ENCODE measurements around the gene B3GAT1.
A peak's percentile ranks its signal among the peaks of the same experiment; 100 is the strongest.
"Not testable (repeated sequence)": the region's sequence is repeated elsewhere in the genome, so short reads cannot be mapped to it uniquely, and the experiment has no call there.

Gene B3GAT1, protein sequence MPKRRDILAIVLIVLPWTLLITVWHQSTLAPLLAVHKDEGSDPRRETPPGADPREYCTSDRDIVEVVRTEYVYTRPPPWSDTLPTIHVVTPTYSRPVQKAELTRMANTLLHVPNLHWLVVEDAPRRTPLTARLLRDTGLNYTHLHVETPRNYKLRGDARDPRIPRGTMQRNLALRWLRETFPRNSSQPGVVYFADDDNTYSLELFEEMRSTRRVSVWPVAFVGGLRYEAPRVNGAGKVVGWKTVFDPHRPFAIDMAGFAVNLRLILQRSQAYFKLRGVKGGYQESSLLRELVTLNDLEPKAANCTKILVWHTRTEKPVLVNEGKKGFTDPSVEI

DNA sequence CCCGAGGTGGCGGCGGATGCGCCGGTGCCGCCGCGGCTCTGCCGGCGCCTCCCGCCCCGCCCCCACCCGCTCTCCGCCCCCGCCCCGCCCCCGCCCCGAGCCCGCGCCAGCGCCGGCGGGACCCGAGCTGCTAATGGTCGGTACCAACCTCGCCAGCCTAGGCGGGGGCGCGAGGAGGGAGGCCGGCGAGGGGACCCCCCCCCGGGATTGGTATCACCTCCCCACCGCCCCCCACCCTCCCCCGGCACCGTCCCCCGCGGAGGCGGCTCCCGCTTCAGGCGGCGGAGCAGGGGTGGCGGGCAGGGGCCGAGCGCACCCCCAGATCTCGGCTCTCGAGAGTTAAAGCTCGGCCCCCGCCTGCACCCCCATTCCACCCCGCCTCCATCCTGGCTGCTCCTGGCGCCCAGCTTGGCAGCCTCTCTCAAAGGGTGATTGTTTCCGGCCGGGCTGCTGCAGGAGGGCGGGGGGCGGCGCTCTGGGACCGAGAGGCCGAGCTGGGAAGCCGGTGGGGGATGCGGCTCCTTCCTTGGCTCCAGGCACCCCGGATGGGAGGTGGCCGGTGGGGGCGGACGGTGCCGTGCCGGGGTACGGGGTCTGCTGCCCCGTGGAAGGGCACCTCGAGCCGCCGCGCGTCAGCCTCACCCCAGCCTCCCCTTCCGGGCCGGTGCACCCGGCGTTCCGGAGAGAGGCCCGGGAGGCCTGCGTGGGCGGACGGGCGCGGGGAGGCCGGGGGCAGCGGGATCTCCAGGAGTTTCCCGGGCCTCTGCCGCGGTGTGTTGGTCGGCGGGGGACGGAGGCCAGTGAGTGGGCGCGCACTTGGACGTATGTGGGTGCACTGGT, at the start of gene B3GAT1:
B3GAT1 (minus strand) TSS at position 40 of the 840 bp plus-strand sequence. CDS start 24,583 bp downstream, outside the sequence.
- peak; percentile 31 to 44 for DNase-seq

DNA sequence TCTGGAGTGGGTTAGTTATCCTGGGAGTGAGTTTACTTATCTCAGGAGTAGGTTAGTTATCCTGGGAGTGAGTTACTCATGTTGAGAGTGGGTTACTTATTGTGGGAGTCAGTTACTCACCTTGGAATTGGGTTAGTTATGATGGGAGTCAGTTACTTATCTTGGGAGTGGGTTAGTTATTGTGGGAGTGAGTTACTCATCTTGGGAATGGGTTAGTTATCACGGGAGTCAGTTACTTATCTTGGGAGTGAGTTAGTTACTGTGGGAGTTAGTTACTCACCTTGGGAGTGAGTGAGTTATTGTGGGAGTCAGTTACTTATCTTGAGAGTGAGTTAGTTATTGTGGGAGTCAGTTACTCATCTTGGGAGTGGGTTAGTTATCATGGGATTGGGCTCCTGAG, 49.6 kb upstream of the B3GAT1 start:
- DNase-seq = no peak

DNA sequence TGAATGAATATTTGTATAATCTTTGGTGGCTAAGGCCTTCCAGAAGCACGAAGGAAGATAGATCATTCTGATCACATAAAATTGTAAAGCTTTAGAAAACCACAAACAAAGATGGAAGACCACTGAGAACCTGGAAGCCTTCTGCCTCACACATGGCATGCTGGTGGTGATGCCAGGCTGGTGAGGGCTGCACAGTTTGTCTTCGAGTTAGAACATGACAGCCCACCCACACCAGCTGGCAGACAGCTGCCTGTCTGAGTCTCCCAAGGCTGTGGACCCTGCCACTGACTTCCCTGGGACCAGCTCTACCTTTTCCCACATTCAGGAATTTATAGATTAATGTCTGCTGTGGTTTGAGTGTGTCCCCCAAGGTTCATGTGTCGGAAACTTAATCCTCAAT, 48.8 kb upstream of the B3GAT1 start:
- no peak for DNase-seq

DNA sequence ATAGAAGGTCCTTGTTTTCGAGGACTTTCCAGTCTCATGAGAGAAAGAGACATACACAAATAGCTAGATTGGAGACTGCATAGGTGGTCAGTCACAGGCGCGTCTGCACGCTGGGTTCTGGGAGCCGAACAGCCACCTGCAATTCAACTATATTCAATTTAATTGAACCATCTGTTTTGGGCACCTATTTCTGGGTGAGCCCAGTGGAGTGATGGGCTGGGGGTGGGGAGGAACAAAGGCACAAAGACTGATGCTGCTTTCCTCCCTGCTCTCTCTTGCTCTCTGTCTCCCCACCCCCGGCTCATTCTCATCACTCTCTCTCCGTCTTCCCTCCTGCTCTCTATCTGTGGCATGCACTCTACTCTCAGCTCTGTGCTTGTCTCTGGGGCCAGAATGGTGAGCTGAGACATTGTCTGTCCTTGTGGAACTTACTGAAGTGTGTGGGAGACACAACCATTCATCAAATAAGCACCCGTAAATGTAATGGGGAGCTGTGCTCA, 48.1 kb upstream of the B3GAT1 start:
- DNase-seq = no peak

DNA sequence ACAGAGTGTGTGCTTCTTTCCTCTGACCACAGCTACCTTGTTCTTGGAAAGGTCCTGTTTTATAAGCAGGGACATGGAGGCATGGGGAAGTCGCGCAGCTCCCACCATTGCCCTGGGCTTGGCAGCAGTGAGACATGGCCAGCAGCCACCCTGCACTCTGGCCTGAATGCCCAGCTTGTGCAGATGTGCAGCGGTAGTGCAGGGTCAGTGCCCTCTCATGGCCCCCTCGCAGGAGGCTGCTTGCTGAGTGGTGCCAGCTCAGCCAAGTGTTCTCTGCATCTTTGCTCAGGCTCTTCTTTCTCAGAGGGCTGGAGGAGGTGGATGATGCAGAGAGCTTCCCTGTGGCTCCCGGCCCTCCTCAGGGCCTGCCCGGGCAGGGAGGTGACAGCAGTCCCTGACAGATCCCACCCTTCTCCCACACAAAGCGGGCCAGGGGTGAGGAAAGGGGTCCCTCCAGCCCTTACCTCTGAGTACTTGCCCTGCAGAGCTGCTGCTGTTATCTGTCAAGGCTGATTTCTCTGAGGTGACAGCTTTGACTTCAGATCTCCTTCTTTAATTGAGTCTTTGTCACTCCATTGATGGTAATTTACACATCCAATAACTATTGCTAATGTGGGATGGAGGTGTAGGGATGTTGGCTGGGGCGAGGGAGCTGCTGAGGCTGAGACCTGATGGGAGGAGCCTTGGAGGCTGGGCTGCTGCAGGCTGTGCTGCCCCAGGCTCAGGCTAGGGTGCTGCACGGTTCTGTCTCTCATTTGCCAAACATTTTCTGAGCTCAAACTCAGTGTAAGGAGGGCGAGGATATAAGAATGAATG, 47.4 kb upstream of the B3GAT1 start:
- no peak for DNase-seq

DNA sequence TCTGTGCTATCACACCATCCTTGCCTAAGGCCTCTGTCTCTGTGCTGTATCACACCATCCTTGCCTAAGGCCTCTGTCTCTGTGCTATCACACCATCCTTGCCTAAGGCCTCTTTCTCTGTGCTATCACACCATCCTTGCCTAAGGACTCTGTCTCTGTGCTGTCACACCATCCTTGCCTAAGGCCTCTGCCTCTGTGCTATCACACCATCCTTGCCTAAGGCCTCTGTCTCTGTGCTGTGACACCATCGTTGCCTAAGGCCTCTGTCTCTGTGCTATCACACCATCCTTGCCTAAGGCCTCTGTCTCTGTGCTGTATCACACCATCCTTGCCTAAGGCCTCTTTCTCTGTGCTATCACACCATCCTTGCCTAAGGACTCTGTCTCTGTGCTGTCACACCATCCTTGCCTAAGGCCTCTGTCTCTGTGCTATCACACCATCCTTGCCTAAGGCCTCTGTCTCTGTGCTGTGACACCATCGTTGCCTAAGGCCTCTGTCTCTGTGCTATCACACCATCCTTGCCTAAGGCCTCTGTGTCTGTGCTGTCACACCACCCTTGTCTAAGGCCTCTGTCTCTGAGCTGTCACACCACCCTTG, 45.5 kb upstream of the B3GAT1 start:
- DNase-seq = not testable (repeated sequence)

DNA sequence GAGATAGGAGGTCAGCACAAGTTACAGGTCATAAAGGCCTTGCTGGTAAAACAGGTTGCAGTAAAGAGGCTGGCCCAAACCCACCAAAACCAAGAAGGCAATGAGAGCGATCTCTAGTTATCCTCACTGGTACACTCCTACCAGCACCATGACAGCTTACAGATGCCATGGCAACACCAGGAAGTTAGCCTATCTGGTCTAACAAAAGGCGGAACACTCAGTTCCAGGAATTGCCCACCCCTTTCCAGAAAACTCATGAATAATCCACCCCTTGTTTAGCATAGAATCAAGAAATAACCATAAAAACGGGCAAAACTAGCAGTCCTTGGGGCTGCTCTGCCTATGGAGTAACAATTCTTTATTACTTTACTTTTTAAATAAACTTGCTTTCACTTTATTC, 43.5 kb upstream of the B3GAT1 start:
- no peak for DNase-seq

DNA sequence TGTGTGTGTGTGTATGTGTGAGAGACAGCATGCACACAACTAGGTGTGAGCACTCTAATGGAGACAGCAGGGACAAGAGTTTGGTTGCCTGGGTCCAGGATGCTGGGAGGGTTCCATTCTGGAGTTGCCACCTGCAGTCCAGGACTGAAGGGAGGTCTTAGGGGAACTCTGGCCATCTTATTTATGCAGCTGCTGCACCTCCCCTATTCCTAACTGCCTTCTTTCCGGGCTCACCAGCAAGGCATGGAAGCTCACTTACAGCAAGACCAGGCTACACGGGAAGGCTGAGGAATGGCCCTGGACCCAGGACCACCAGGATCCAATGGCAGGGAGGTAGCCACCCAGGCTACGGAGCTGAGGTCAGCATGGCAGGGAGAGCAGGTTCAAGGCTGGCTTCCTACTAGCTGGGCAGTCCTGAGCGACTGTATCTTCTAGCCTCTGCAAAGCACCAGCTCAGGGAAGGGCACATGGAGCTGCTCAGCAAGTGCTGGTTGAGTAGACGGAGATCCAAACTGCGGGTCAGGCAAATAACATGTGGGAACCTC, 42.2 kb upstream of the B3GAT1 start:
- DNase-seq = no peak

DNA sequence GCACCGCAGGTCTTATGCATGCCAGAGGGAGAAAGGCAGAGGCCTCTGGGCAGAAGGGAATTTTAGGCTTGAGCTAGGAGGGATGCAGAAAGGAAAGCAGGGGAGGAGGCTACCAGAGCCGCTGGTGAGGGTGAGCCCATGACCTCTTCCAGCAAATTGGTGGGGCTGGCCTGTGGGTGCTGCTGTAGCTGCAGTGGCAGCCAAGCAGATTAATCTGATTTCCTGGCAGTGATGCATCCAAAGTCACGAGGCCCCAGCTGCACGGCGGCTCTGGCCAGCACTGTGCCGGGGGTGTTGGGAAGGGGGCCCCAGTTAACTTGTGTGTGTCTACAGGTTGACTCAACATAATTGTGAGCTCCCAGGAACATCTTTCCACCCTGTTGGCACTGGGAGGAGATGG, 41.4 kb upstream of the B3GAT1 start:
- DNase-seq = no peak

DNA sequence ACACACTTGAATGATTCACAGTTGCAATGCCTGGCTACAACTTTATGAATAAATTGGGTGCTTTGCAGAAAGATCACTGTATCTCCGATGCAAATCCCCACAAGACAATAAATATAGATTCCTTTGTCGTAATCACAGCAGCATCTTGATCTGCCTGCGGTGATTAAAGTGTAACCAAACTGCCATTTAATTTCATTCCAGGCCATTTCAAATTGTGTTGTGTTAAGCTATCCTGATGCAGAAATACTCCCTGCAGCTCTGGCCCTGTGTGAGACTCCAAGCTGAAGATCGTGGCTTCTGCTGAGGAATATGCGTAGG, 40.8 kb upstream of the B3GAT1 start:
- no peak for DNase-seq

DNA sequence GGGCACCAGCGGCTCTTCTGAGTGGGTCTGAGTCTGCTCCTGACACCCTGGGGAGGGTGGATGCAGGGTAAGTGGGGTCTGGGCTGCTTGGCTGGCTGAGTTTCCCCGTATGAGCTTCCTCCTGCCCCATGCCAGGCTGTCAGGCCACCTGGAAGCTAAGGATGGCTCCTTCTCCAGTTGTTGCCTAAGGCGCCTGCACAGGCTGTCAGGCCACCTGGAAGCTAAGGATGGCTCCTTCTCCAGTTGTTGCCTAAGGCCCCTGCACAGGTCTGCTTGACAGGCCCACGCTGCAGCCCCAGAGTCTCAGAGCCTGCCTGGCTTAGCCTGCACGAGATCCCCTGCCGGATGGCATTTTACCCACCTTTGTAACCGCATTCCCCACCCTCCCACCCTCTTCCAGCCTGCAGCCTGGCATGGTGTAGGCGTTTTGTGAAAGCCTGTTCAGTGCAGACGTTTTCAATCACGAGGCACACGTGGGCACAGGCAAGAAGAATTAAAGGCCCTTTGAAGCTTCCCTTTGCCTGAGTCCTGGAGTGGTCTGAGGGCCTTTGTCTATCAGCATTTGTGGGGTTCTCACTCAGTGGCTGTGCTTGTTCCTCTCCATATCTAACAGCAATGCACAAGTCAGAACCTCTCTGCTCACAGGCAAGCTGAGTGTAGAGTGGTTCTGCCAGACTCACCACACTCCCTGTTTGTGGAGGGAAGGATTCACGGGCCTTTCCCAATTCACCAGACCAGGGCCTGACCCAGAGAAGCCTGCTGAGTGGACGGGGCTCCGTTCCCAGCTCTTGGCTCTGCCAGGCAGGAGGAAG, 40.2 kb upstream of the B3GAT1 start:
- no peak for DNase-seq

DNA sequence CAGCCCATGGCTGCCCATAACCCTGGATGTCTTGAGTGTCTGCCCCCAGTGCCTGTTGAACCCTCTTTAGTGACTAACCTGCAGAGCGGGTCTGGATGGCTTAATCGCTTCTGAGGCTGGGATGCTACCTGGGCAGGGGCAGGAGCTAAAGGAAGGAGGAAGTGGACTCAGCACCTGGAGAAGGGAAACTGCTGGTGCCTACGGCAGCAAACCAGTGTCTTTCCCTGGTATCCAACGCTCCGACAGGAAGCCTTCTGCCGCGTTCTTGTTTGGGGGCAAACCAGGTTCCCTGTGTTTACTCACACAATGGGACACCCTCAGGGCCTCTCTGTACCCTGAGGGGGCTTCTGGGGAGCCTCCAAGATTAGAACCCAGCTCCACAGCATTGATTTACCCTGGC, 38.1 kb upstream of the B3GAT1 start:
- no peak for DNase-seq

DNA sequence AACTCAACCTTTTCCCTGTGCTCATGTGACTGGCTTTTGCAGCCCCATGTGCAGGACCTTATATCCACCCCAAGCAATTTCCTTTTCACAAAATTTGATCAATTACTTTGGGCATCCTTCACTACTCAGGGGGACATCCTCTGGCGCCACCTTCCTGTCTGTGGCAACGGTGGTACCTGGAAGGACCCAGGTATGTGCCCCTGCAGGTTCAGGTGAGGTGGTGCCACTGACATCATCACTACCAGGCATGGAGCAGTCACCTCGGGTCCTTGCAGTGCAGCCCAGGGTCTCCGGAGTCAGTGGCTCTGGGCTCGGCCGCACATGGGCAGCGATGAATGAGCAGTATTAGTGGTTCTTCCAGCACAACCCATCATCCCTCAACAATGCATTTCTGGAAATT, 37.7 kb upstream of the B3GAT1 start:
- DNase-seq = no peak

DNA sequence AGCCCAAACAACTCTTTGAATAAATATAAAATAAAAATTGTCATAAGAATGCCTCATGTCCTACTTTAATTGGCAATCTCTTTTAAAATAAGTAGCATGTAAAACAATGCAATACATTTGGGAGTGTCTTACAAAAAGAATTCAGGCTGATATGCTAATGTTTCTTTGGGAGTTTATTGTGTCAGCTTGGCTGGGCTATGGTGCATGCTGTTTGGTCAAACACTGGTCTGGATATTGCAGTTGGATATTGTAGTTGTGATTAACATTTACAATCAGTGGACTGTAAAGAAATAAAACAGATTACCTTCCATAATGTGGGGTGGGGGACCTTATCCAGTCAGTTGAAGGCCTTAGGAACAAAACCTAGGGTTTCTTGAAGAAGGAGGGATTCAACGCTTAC, 37.0 kb upstream of the B3GAT1 start:
- DNase-seq = no peak

DNA sequence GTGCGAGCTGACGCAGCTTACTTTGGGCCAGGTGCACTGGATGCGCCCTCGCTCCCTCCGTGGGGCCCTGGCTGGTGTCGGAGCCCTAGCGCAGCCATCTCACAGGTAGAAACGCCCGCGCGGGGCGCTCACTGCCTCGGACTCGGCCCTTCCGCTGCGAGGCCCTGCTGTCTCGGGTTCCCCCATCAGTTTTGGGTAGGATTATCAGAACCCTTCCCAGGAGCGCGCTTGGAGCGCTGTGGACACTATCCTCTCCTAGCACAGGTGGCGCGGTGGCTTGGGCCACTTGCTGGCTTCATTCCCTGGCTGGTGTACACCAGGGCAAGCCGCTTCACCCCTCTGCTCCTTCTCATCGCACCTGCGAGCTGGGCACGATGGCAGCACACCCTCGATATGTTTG, 35.7 kb upstream of the B3GAT1 start:
- DNase-seq = no peak

DNA sequence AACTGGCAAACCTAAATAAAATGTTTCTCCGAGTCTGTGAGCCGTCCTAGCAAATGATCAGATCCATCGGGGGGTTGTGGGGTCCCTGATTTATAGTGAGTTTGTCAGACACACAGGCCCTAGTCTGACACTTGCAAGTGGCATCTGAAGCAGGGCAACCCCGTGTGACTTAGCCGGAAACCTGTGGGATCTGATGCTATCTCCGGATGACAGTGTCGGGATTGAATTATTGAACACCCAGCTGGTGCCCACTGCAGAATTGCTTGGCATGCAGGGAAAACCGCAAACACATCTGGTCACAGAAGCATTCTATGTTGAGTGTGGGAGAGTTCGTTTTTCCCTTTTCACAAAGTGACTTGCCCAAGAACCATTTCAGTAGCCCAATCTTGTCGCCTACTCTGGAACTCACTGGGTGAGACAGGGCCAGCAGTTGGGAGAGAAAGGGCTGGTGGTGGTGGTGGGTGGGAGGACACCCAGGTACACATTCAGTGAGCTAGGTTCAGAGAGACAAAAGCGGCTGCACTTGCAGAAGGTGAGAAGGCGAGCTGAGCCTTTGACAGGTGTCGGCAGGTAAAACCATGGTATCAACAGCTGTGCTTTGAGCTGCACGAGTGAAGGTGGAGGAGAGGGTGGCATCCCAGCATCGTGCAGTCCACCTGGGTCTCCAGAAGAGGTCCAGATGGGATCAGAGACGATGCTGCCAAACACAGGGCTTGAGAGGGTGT, 33.7 kb upstream of the B3GAT1 start:
- DNase-seq = no peak

DNA sequence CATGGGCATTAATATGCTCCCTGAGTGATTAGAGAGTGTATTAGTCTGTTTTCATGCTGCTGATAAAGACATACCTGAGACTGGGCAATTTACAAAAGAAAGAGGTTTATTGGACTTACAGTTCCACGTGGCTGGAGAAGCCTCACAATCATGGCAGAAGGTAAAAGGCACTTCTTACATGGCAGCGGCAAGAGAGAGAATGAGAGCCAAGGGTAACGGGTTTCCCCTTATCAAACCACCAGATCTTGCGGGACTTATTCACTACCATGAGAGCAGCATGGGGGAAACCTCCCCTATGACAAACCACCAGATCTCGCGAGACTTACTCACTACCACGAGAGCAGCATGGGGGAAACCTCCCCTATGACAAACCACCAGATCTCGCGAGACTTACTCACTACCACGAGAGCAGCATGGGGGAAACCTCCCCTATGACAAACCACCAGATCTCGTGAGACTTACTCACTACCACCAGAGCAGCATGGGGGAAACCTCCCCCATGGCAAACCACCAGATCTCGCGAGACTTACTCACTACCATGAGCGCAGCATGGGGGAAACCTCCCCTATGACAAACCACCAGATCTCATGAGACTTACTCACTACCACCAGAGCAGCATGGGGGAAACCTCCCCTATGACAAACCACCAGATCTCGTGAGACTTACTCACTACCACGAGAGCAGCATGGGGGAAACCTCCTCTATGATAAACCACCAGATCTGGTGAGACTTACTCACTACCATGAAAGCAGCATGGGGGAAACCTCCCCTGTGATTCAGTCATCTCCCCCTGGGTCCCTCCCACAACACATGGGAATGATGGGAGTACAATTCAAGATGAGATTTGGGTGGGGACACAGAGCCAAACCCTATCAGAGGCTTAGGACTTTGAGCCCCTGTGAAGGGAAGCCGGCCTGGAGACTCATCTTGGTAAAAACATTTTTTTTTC, 32.4 kb upstream of the B3GAT1 start:
- peak; percentile 18 to 23 for DNase-seq

DNA sequence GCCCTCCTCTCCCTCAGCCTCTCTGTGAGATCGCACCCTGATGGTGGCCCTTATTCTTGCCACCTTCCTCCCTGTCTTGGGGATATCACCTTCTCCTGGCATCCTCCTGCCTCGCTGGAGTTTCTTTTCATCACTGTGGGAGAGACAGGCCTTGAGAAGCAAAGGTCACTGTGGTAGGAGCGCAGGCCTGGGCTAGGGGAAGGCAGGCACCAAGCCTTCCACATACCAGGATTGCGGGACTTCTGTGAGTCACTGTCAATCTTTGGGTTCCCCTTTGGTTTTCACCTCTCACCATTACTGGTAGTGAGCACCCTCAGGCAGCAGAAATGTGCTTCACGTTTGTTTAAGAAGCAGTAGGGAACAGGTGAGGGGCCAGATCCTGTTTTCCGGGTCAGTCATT, 31.2 kb upstream of the B3GAT1 start:
- no peak for DNase-seq

DNA sequence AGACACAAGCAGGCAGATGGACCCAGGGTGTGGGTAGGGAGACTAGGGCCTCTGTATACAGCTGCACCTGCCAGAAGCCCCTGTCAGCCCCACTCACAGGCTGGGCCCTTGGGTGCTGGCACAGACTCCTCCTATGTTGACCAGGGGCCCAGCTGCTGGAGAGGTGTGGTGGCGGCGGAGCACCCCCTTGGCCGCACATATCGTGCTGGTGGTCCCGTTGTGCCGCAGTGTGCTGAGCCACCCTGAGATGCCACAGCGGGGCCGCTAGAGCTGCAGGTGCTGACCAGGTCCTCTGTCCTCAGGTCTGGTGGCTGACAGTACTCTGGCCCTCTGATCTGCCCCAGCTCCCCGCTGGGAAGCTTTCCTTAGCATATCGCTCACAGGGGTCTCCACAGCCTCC, 30.2 kb upstream of the B3GAT1 start:
- DNase-seq = no peak

DNA sequence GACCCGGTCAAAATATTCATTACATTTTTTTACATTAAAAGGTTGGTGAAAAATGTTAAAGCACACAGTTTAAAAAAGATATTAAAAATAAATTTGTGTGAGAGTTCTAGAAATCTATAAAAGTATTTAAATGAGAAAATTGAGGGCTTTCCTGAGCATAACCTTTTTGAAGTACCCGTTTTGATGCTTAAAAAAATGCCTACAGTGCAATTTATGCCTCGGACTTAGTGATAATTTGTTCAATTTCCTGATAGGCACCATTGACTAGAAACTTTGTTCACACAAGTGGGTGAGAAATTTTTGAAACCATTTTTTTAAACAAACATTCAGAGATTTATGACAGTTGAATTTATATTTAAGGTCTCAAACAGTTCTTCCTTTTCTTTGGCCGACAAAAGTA, 29.7 kb upstream of the B3GAT1 start:
- no peak for DNase-seq

Data from activated T-cell treated with anti-CD3 and anti-CD28 coated beads, Interleukin-2, amount 50 U/mL, for 48 hours (primary cell).